Suprapubic skin (tissue), 4 donors: Measurements from ENCODE around the gene IKBKG. TPM values are rescaled to one million over a fixed set of nuclear protein-coding genes. Genes with fewer than 3 reads are reported as not detected.
"Not testable (repeated sequence)": the region's sequence is repeated elsewhere in the genome, so short reads cannot be mapped to it uniquely, and the experiment has no call there.

Source experiments
- DNase-seq, 2 donors: peaks; one replicate each; pipeline ENCODE4 v3.0.0-alpha.2; 2019; ENCODE audit warnings: low spot score in 2 of 2
- H3K27ac ChIP-seq: fragments of 200-600 bp; sonication (generic); one replicate; pipeline ENCODE4 v1.5.1; 2019
- H3K27me3 ChIP-seq: fragments of 200-600 bp; sonication (generic); one replicate; pipeline ENCODE4 v1.5.1; 2019
- H3K36me3 ChIP-seq: fragments of 200-600 bp; sonication (generic); one replicate; pipeline ENCODE4 v1.5.1; 2019
- H3K4me1 ChIP-seq: fragments of 200-600 bp; sonication (generic); one replicate; pipeline ENCODE4 v1.5.1; 2019
- H3K4me3 ChIP-seq: fragments of 200-600 bp; sonication (generic); one replicate; pipeline ENCODE4 v1.5.1; 2019; ENCODE audit warnings: mild to moderate bottlenecking
- H3K9me3 ChIP-seq: fragments of 200-600 bp; sonication (generic); one replicate; pipeline ENCODE4 v1.5.1; 2019
- CTCF ChIP-seq, 2 donors: fragments of 200-600 bp in 1 of 2; fragments of 450-650 bp in 1 of 2; sonication (generic) in 1 of 2; IDR thresholded peaks; one replicate each; pipeline ENCODE4 v1.5.1; 2016 to 2019; ENCODE audit warnings: antibody characterized with exemption in 2 of 2, mild to moderate bottlenecking in 1 of 2, moderate library complexity in 1 of 2
- EP300 ChIP-seq: sonication (generic); formaldehyde crosslinking; IDR thresholded peaks from one replicate; pipeline ENCODE4 v1.6.1; 2017; ENCODE audit warnings: antibody characterized with exemption
- POLR2A ChIP-seq, 2 donors: fragments of 450-650 bp; IDR thresholded peaks; one replicate each; pipeline ENCODE4 v1.6.1; 2017; ENCODE audit warnings: antibody characterized with exemption in 2 of 2, mild to moderate bottlenecking in 2 of 2, moderate library complexity in 2 of 2
- POLR2AphosphoS5 ChIP-seq, 3 donors: sonication (generic); formaldehyde crosslinking; IDR thresholded peaks; one replicate each; pipeline ENCODE4 v1.6.1; 2017; ENCODE audit warnings: antibody characterized with exemption in 3 of 3
- WGBS: methylation state at CpG from one replicate; pipeline ENCODE4 v1.1.5; 2018; 5-methylcytosine and 5-hydroxymethylcytosine counted together
- total RNA-seq, 4 donors: library from RNA; depleted of rRNA; stranded (reverse); fragments of >200 nt; gene quantifications; one replicate each; pipeline ENCODE4 v1.1.0, GENCODE V29; 2016

Gene IKBKG
- total RNA-seq: 10 to 100 TPM; 13.1 to 18.3 (median 15.3) TPM

- TF ChIP-seq POLR2A (IDR thresholded peaks at IDR 0.05) (peak in 1 of 2 donors; percentile 36), CTCF (IDR thresholded peaks at IDR 0.05) (no peak)
- DNase-seq: peak; percentile 94
- WGBS: 52% methylated on average over 34 of the region's 69 CpGs
- peak within 1 kb of the TSS; percentile 67 for H3K4me3 ChIP-seq
- no peaks in the 10 kb centered on the region for H3K9me3 ChIP-seq
- H3K36me3 ChIP-seq: no peaks in the 10 kb centered on the region
- H3K27me3 ChIP-seq: no peaks in the 10 kb centered on the region
- H3K27ac ChIP-seq: peak within 1 kb of the TSS; percentile 92
- H3K4me1 ChIP-seq: peaks cover 35% of the 10 kb centered on the region
Observed at GRCh38 chrX:154547245-154548027, at the start of gene IKBKG. Gene IKBKG (plus strand): TSS chrX:154547620. CDS start chrX:154552003, 4,383 bp downstream.

GRCh38 chrX:154501423-154501822 lies 46.0 kb upstream of the IKBKG start:
- not testable (repeated sequence) for DNase-seq

GRCh38 chrX:154502098-154502497 lies 45.3 kb upstream of the IKBKG start:
- H3K4me3 ChIP-seq: no peak overlapping the region
- no peaks in the 10 kb centered on the region for H3K4me1 ChIP-seq
- DNase-seq: no peak
- H3K27me3 ChIP-seq: no peaks in the 10 kb centered on the region
- H3K36me3 ChIP-seq: peaks cover 18% of the 10 kb centered on the region
- H3K9me3 ChIP-seq: no peaks in the 10 kb centered on the region
- TF ChIP-seq CTCF (IDR thresholded peaks at IDR 0.05): no peak
- no peak for TF ChIP-seq POLR2A (IDR thresholded peaks at IDR 0.05)
- TF ChIP-seq EP300: no peak
- no peak for TF ChIP-seq POLR2AphosphoS5 (IDR thresholded peaks at IDR 0.05)
- no peak overlapping the region for H3K27ac ChIP-seq
- 78% methylated on average over 8 of the region's 8 CpGs for WGBS

More at GRCh38 chrX:154501423-154501822, 46.0 kb upstream of the IKBKG start:
- not testable (repeated sequence) for H3K27me3 ChIP-seq, H3K4me3 ChIP-seq, H3K4me1 ChIP-seq, H3K9me3 ChIP-seq, H3K27ac ChIP-seq
- H3K36me3 ChIP-seq: peaks cover 12% of the 10 kb centered on the region
- WGBS: 85% methylated on average over 7 of the region's 7 CpGs

- Histone ChIP-seq H3K4me3 (no peak overlapping the region), H3K27me3 (no peaks in the 10 kb centered on the region), H3K36me3 (peaks cover 22% of the 10 kb centered on the region), H3K4me1 (no peaks in the 10 kb centered on the region), H3K27ac (no peak overlapping the region), H3K9me3 (no peaks in the 10 kb centered on the region)
- no peak for DNase-seq
- TF ChIP-seq POLR2AphosphoS5 (IDR thresholded peaks at IDR 0.05) (no peak), POLR2A (IDR thresholded peaks at IDR 0.05) (no peak), CTCF (IDR thresholded peaks at IDR 0.05) (no peak), EP300 (no peak)
- WGBS: 83% methylated on average over 3 of the region's 3 CpGs
Observed at GRCh38 chrX:154502989-154503388, 44.4 kb upstream of the IKBKG start.

- WGBS: 79% methylated on average over 5 of the region's 12 CpGs
Observed at GRCh38 chrX:154505734-154506133, 41.7 kb upstream of the IKBKG start.

More at GRCh38 chrX:154505734-154506133, 41.7 kb upstream of the IKBKG start:
- no peak for DNase-seq
- peaks cover 22% of the 10 kb centered on the region for H3K36me3 ChIP-seq
- TF ChIP-seq POLR2AphosphoS5 (IDR thresholded peaks at IDR 0.05): no peak
- TF ChIP-seq CTCF (IDR thresholded peaks at IDR 0.05): no peak
- no peak for TF ChIP-seq EP300
- no peak for TF ChIP-seq POLR2A (IDR thresholded peaks at IDR 0.05)
- H3K4me3 ChIP-seq: no peak overlapping the region
- H3K27me3 ChIP-seq: no peaks in the 10 kb centered on the region
- H3K27ac ChIP-seq: no peak overlapping the region
- H3K9me3 ChIP-seq: no peaks in the 10 kb centered on the region
- no peaks in the 10 kb centered on the region for H3K4me1 ChIP-seq
